Left lung (tissue), 10 donors: ENCODE results near the gene SYPL2. TPM values are rescaled to one million over a fixed set of nuclear protein-coding genes. Genes with fewer than 3 reads are reported as not detected.

Experiments
- ATAC-seq: fragments of 200-7000 bp; cut with Tn5 transposase; one replicate; pipeline ENCODE4 v1.9.1; 2020; ENCODE audit warnings: moderate library complexity
- DNase-seq, 4 donors: peaks; one replicate each; pipeline ENCODE4 v3.0.0-alpha.2; 2013 to 2020
- H3K27ac ChIP-seq, 2 donors: fragments of 200-600 bp; sonication (generic) in 1 of 2; one replicate each; pipeline versions ENCODE4 v1.5.0 to v1.8.0; 2020 to 2021
- H3K27me3 ChIP-seq, 2 donors: fragments of 200-600 bp; sonication (generic) in 1 of 2; one replicate each; pipeline versions ENCODE4 v1.5.0 to v1.8.0; 2020 to 2021
- H3K36me3 ChIP-seq, 2 donors: fragments of 200-600 bp; sonication (generic) in 1 of 2; one replicate each; pipeline versions ENCODE4 v1.5.0 to v1.8.0; 2020 to 2021
- H3K4me1 ChIP-seq, 2 donors: fragments of 200-600 bp; one replicate each; pipeline ENCODE4 v1.8.0; 2021
- H3K4me3 ChIP-seq, 2 donors: fragments of 200-600 bp; sonication (generic) in 1 of 2; one replicate each; pipeline versions ENCODE4 v1.5.0 to v1.8.0; 2020 to 2021; ENCODE audit warnings: mild to moderate bottlenecking in 1 of 2
- H3K9me3 ChIP-seq, 2 donors: fragments of 200-600 bp; sonication (generic) in 1 of 2; one replicate each; pipeline versions ENCODE4 v1.5.0 to v1.8.0; 2020 to 2021
- CTCF ChIP-seq, 2 donors: fragments of 200-600 bp; sonication (generic) in 1 of 2; IDR thresholded peaks; one replicate each; pipeline versions ENCODE4 v1.5.0 to v1.8.0; 2021; ENCODE audit warnings: antibody characterized with exemption in 2 of 2
- intact Hi-C, 2 donors: fragments of 100-400 bp; cut with DNase I; formaldehyde crosslinking; loops; one replicate each; pipeline versions ENCODE4 v1.11.2 to v1.14.2; 2022
- polyA plus RNA-seq, 6 donors: library from polyadenylated mRNA; unstranded; fragments of 120-200 nt; gene quantifications; one replicate each; pipeline ENCODE4 v1.2.1, GENCODE V29; 2013; ENCODE audit not compliant: insufficient read length in 6 of 6
- total RNA-seq, 2 donors: library from RNA; stranded (reverse); fragmentation: NEBNext Ultra II Directional; extraction: Animal tissue kit (Norgen Biotek cat#: 25700); gene quantifications; one replicate each; pipeline ENCODE4 v1.2.1, GENCODE V29; 2021
- donor health status: DM: no; HTN: yes; CAD: no.
- donor health status: DM: no; HTN: no; CAD: no.

SYPL2 gene
- total and polyA plus RNA-seq, 8 donors: 0.14 to 4.5 (median 0.28) TPM

- DNase-seq (no peak), ATAC-seq (no peak)
- no peak for TF ChIP-seq CTCF (IDR thresholded peaks at IDR 0.05)
- no peak overlapping the region for H3K4me3 ChIP-seq
- H3K27ac ChIP-seq: no peak overlapping the region
- no peaks in the 10 kb centered on the region for H3K9me3 ChIP-seq
- intact Hi-C loops: loop anchor here in 1 of 2 donors (5.0 to 10.0 kb wide), 2 partner anchors 39 to 267 kb away; partner anchors contain the start of gene CYB561D1
- no peaks in the 10 kb centered on the region for H3K27me3 ChIP-seq
- H3K36me3 ChIP-seq: no peaks in the 10 kb centered on the region
- H3K4me1 ChIP-seq: peaks cover 0 to 11% of the 10 kb centered on the region in 2 donors
Observed at GRCh38 chr1:109531380-109531779, 65.0 kb downstream of the SYPL2 start.

Other genes with a start within 250 kb of the SYPL2 start
- gene CELSR2, start 217.0 kb upstream of the SYPL2 start, total RNA-seq: 1 to 10 TPM; 5.9 to 8.8 TPM
- 10 to 100 TPM; 11.8 to 18.0 (median 12.8) TPM for gene CELSR2, start 217.0 kb upstream of the SYPL2 start, polyA plus RNA-seq
- gene PSRC1, start 183.4 kb upstream of the SYPL2 start, total RNA-seq: 1 to 10 TPM; 4.2 to 7.3 TPM
- 10 to 100 TPM; 34.0 to 53.0 (median 40.5) TPM for gene PSRC1, start 183.4 kb upstream of the SYPL2 start, polyA plus RNA-seq
- 10 to 100 TPM in 1 of 2 donors, not detected in 1; 21.4 TPM for gene MYBPHL, start 159.5 kb upstream of the SYPL2 start, total RNA-seq
- 1 to 10 TPM in 1 of 6 donors, under 1 TPM in 4, not detected in 1; 0.24 to 1.0 (median 0.27) TPM for gene MYBPHL, start 159.5 kb upstream of the SYPL2 start, polyA plus RNA-seq
- gene SORT1, start 68.6 kb upstream of the SYPL2 start, total RNA-seq: 100 to 1,000 TPM; 123 to 165 TPM
- gene SORT1, start 68.6 kb upstream of the SYPL2 start, polyA plus RNA-seq: 10 to 100 TPM; 39.4 to 46.9 (median 45.6) TPM
- gene PSMA5, start 40.1 kb upstream of the SYPL2 start, total RNA-seq: 10 to 100 TPM; 62.2 to 89.0 TPM
- gene PSMA5, start 40.1 kb upstream of the SYPL2 start, polyA plus RNA-seq: 10 to 100 TPM; 74.2 to 94.7 (median 89.7) TPM
- gene ATXN7L2, start 17.4 kb downstream of the SYPL2 start, total RNA-seq: 1 to 10 TPM; 4.7 to 5.6 TPM
- gene ATXN7L2, start 17.4 kb downstream of the SYPL2 start, polyA plus RNA-seq: 10 to 100 TPM in 2 of 6 donors, 1 to 10 TPM in 4; 7.4 to 11.7 (median 8.2) TPM
- gene CYB561D1, start 27.5 kb downstream of the SYPL2 start, total RNA-seq: 10 to 100 TPM; 11.3 to 14.9 TPM
- gene CYB561D1, start 27.5 kb downstream of the SYPL2 start, polyA plus RNA-seq: 1 to 10 TPM; 6.0 to 10.0 (median 7.6) TPM
- 1 to 10 TPM; 4.1 to 8.1 TPM for gene AMIGO1, start 43.2 kb downstream of the SYPL2 start, total RNA-seq
- 1 to 10 TPM; 3.1 to 4.6 (median 3.5) TPM for gene AMIGO1, start 43.2 kb downstream of the SYPL2 start, polyA plus RNA-seq
- not detected for gene GPR61, start 73.3 kb downstream of the SYPL2 start, total RNA-seq
- under 1 TPM; 0.43 to 0.93 (median 0.69) TPM for gene GPR61, start 73.3 kb downstream of the SYPL2 start, polyA plus RNA-seq
- 1 to 10 TPM; 6.4 to 9.9 TPM for gene GNAI3, start 82.1 kb downstream of the SYPL2 start, total RNA-seq
- 10 to 100 TPM in 5 of 6 donors, 1 to 10 TPM in 1; 9.8 to 11.5 (median 11.1) TPM for gene GNAI3, start 82.1 kb downstream of the SYPL2 start, polyA plus RNA-seq
- not detected for gene GNAT2, start 153.1 kb downstream of the SYPL2 start, total RNA-seq
- under 1 TPM in 1 of 6 donors, not detected in 5; 0.21 TPM for gene GNAT2, start 153.1 kb downstream of the SYPL2 start, polyA plus RNA-seq
- 10 to 100 TPM; 49.5 to 86.9 TPM for gene AMPD2, start 153.3 kb downstream of the SYPL2 start, total RNA-seq
- gene AMPD2, start 153.3 kb downstream of the SYPL2 start, polyA plus RNA-seq: 10 to 100 TPM; 38.7 to 62.1 (median 47.4) TPM
- 10 to 100 TPM; 20.2 to 22.2 TPM for gene GSTM4, start 189.6 kb downstream of the SYPL2 start, total RNA-seq
- gene GSTM4, start 189.6 kb downstream of the SYPL2 start, polyA plus RNA-seq: 10 to 100 TPM; 28.7 to 37.2 (median 29.8) TPM
- 10 to 100 TPM; 25.4 to 28.3 TPM for gene GSTM2, start 201.5 kb downstream of the SYPL2 start, total RNA-seq
- gene GSTM2, start 201.5 kb downstream of the SYPL2 start, polyA plus RNA-seq: 100 to 1,000 TPM; 188 to 281 (median 236) TPM
- 10 to 100 TPM in 1 of 2 donors, not detected in 1; 24.9 TPM for gene GSTM1, start 221.3 kb downstream of the SYPL2 start, total RNA-seq
- 100 to 1,000 TPM in 3 of 6 donors, 10 to 100 TPM in 1, 1 to 10 TPM in 2; 1.7 to 165 (median 99.6) TPM for gene GSTM1, start 221.3 kb downstream of the SYPL2 start, polyA plus RNA-seq
- gene GSTM5, start 245.7 kb downstream of the SYPL2 start, total RNA-seq: 10 to 100 TPM in 1 of 2 donors, 1 to 10 TPM in 1; 8.4 to 11.6 TPM
- 10 to 100 TPM; 56.3 to 91.2 (median 65.1) TPM for gene GSTM5, start 245.7 kb downstream of the SYPL2 start, polyA plus RNA-seq